Measurements from ENCODE around the gene CCDC9.

Gene CCDC9

GRCh38 chr19:47231215-47232054 lies 24.9 kb upstream of the CCDC9 start:
- no peaks in the 10 kb centered on the region for H3K36me3 ChIP-seq (replicated peaks)
- H3K27me3 ChIP-seq (replicated peaks), result no peaks in the 10 kb centered on the region
- peak overlapping the region; percentile 63 for H3K27ac ChIP-seq
- in situ Hi-C loops (cut with HindIII; ENCODE audit: low pct_ligation_motif_present, low sequenced_read_pairs), result no loop called here
- no peak for TF ChIP-seq CTCF (IDR thresholded peaks at IDR 0.05; ENCODE audit: low read depth, low read length, missing control alignments)
- H3K4me3 ChIP-seq (ENCODE audit: low read depth, low read length), result peak overlapping the region; percentile 54
- peak; percentile 83 for DNase-seq

- Histone ChIP-seq H3K27me3 (replicated peaks) (no peaks in the 10 kb centered on the region), H3K36me3 (replicated peaks) (no peaks in the 10 kb centered on the region), H3K27ac (peak overlapping the region; percentile 67), H3K4me3 (ENCODE audit: low read depth, low read length) (peak overlapping the region; percentile 41)
- in situ Hi-C loops (cut with HindIII; ENCODE audit: low pct_ligation_motif_present, low sequenced_read_pairs), result no loop called here
- DNase-seq, result peak; percentile 43
- TF ChIP-seq CTCF (IDR thresholded peaks at IDR 0.05; ENCODE audit: low read depth, low read length, missing control alignments), result no peak
Measured at GRCh38 chr19:47232422-47233211, 23.7 kb upstream of the CCDC9 start.

- no peak overlapping the region for H3K27ac ChIP-seq
- DNase-seq, result no peak
- in situ Hi-C loops (cut with HindIII; ENCODE audit: low pct_ligation_motif_present, low sequenced_read_pairs), result no loop called here
- no peaks in the 10 kb centered on the region for H3K36me3 ChIP-seq (replicated peaks)
- H3K27me3 ChIP-seq (replicated peaks), result no peaks in the 10 kb centered on the region
- no peak overlapping the region for H3K4me3 ChIP-seq (ENCODE audit: low read depth, low read length)
- no peak for TF ChIP-seq CTCF (IDR thresholded peaks at IDR 0.05; ENCODE audit: low read depth, low read length, missing control alignments)
Measured at GRCh38 chr19:47236072-47236675, 20.2 kb upstream of the CCDC9 start.

GRCh38 chr19:47239152-47239551 lies 17.2 kb upstream of the CCDC9 start:
- peak overlapping the region; percentile 33 for H3K4me3 ChIP-seq (ENCODE audit: low read depth, low read length)
- DNase-seq, result no peak
- in situ Hi-C loops (cut with HindIII; ENCODE audit: low pct_ligation_motif_present, low sequenced_read_pairs), result no loop called here
- no peak for TF ChIP-seq CTCF (IDR thresholded peaks at IDR 0.05; ENCODE audit: low read depth, low read length, missing control alignments)
- no peaks in the 10 kb centered on the region for H3K36me3 ChIP-seq (replicated peaks)
- no peak overlapping the region for H3K27ac ChIP-seq
- no peaks in the 10 kb centered on the region for H3K27me3 ChIP-seq (replicated peaks)

GRCh38 chr19:47239610-47240296 lies 16.6 kb upstream of the CCDC9 start:
- in situ Hi-C loops (cut with HindIII; ENCODE audit: low pct_ligation_motif_present, low sequenced_read_pairs), result no loop called here
- DNase-seq, result no peak
- no peak overlapping the region for H3K27ac ChIP-seq
- H3K36me3 ChIP-seq (replicated peaks), result no peaks in the 10 kb centered on the region
- H3K27me3 ChIP-seq (replicated peaks), result no peaks in the 10 kb centered on the region
- TF ChIP-seq CTCF (IDR thresholded peaks at IDR 0.05; ENCODE audit: low read depth, low read length, missing control alignments), result no peak
- H3K4me3 ChIP-seq (ENCODE audit: low read depth, low read length), result peak overlapping the region; percentile 12
